Measurements from ENCODE around the gene TMEM131.

DNA sequence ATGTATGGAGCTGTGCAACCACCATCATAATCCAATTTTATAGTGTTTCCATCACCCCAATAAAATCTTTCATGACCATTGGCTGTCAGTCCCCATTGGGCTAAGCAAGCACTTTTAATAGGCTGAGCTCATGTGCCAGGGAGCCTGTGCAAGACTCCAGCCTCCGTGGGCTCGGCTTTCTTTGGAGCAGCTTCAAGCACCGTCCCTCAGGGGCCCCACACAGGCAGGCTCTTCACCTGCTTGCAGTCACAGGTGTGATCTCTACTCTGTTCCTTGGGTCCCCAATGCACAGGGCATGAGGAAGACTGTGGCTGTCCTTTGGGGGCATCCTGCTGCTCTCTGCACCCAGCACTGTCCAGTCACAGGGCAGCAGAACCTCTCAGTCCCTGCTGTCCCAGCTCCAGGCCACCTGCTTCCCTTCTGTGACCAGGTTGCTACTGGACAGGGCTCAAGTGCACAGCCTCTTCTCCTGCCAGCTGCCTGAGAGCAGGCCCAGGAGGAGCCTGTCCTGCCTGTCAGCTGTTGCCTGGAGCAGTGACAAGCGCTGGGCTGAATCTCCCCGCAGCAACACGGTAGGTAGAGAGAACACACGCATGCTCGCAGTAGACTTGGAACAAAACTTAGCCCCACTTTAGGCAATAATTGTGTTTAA, 40.7 kb upstream of the TMEM131 start:
- TF ChIP-seq CTCF (conservative IDR thresholded peaks at IDR 0.05) = no peak
- no peak for TF ChIP-seq ZFX (IDR thresholded peaks at IDR 0.05)
